ENCODE data around the gene ABI2. TPM values are rescaled to one million over a fixed set of nuclear protein-coding genes. Genes with fewer than 3 reads are reported as not detected.

ABI2 gene
- total and polyA plus RNA-seq, 9 donors = 25.0 to 91.6 (median 66.2) TPM

DNA sequence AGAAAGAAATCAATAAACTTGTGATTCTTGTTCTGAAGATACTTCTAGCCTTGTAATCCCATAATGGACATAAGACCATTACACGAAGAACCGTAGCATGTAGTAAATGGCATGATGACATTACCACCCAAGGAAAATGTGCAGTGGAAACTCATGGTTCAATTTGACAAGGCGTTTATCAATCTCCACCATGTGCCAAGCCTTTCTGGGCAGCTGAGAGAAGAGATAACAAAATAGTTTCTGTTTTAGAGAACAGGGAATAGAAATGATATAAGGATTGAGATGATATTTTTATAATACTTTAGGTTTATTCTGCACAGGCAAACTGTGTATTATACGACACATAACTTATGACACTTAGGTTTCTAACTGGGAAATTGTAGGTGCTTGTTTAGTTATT is 19.2 kb downstream of the ABI2 start:
- Histone ChIP-seq H3K4me1 (ENCODE audit: insufficient read depth) (peaks cover 1% of the 10 kb centered on the region), H3K4me3 (no peak overlapping the region), H3K27ac (no peak overlapping the region), H3K9me3 (no peaks in the 10 kb centered on the region), H3K27me3 (no peaks in the 10 kb centered on the region), H3K36me3 (no peaks in the 10 kb centered on the region)
- TF ChIP-seq EP300 (IDR thresholded peaks at IDR 0.05) (no peak), POLR2A (IDR thresholded peaks at IDR 0.05) (no peak)
- TF ChIP-seq, protein P1, sequence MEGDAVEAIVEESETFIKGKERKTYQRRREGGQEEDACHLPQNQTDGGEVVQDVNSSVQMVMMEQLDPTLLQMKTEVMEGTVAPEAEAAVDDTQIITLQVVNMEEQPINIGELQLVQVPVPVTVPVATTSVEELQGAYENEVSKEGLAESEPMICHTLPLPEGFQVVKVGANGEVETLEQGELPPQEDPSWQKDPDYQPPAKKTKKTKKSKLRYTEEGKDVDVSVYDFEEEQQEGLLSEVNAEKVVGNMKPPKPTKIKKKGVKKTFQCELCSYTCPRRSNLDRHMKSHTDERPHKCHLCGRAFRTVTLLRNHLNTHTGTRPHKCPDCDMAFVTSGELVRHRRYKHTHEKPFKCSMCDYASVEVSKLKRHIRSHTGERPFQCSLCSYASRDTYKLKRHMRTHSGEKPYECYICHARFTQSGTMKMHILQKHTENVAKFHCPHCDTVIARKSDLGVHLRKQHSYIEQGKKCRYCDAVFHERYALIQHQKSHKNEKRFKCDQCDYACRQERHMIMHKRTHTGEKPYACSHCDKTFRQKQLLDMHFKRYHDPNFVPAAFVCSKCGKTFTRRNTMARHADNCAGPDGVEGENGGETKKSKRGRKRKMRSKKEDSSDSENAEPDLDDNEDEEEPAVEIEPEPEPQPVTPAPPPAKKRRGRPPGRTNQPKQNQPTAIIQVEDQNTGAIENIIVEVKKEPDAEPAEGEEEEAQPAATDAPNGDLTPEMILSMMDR (IDR thresholded peaks at IDR 0.05) = no peak
- 88 to 91% (median 91%) methylated on average over 4 of the region's 4 CpGs for WGBS, 3 donors
- intact Hi-C loops (cut with DNase I) = no loop called here
- no peak for DNase-seq

DNA sequence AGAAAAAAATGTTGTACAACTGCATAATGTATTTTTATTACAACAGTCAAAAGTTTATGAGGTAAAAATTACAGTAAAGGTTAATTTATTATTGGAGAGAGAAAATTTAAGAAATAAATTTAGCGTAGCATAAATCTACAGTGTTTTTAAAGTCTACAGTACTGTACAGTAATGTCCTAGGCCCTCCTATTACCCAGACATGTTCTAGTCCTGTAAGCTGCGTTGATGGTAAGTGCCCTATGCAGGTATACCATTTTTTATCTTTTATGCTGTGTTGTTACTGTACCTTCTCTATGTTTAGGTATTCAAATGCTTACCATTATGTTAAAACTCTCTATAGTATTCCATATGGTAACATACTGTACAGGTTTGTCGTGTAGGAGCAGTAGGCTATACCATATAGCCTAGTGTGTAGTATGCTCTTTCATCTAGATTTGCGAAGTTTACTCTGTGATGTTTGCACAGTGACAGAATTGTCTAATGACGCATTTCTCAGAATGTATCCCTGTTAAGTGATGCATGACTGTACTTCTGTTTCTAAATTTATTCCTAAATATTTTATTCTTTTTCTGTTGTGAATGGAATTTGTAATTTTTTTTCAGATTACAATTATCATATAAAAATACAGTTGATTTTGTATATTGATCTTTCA is 24.5 kb downstream of the ABI2 start:
- 95 to 98% (median 96%) methylated on average over 5 of the region's 5 CpGs for WGBS, 3 donors
- H3K27ac ChIP-seq = no peak overlapping the region
- DNase-seq = no peak
- H3K27me3 ChIP-seq = no peaks in the 10 kb centered on the region
- H3K9me3 ChIP-seq = no peaks in the 10 kb centered on the region
- H3K36me3 ChIP-seq = no peaks in the 10 kb centered on the region
- H3K4me1 ChIP-seq (ENCODE audit: insufficient read depth) = peaks cover 1% of the 10 kb centered on the region
- H3K4me3 ChIP-seq = no peak overlapping the region
- intact Hi-C loops (cut with DNase I) = no loop called here
- TF ChIP-seq POLR2A (IDR thresholded peaks at IDR 0.05) (no peak), EP300 (IDR thresholded peaks at IDR 0.05) (no peak)
- TF ChIP-seq, protein P1 (IDR thresholded peaks at IDR 0.05) = no peak

DNA sequence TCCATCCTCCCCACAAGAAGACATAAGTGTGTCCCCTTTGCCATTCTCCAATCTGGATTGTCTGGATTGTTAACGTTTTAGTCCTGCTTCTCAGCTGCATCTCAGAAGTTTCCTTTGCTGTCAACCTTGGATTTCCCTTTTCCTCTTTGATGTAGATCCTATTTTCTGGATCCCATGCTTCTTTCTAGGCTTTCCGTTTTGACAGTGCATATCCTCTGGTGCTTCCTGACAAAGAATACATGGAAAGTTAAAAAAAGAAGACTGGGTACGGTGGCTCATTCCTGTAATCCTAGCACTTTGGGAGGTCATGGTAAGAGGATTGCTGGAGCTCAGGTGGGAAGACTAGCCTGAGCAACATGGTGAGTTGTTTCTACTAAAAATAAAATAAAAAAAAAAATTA is 26.8 kb downstream of the ABI2 start:
- TF ChIP-seq, protein P1 (IDR thresholded peaks at IDR 0.05) = no peak
- TF ChIP-seq EP300 (IDR thresholded peaks at IDR 0.05) (no peak), POLR2A (IDR thresholded peaks at IDR 0.05) (no peak)
- peaks cover 1% of the 10 kb centered on the region for H3K4me1 ChIP-seq (ENCODE audit: insufficient read depth)
- H3K9me3 ChIP-seq = no peaks in the 10 kb centered on the region
- H3K4me3 ChIP-seq = no peak overlapping the region
- WGBS, 3 donors = 73 to 79% (median 78%) methylated on average over 3 of the region's 3 CpGs
- intact Hi-C loops (cut with DNase I) = no loop called here
- no peak overlapping the region for H3K27ac ChIP-seq
- no peaks in the 10 kb centered on the region for H3K36me3 ChIP-seq
- DNase-seq = no peak
- H3K27me3 ChIP-seq = no peaks in the 10 kb centered on the region

DNA sequence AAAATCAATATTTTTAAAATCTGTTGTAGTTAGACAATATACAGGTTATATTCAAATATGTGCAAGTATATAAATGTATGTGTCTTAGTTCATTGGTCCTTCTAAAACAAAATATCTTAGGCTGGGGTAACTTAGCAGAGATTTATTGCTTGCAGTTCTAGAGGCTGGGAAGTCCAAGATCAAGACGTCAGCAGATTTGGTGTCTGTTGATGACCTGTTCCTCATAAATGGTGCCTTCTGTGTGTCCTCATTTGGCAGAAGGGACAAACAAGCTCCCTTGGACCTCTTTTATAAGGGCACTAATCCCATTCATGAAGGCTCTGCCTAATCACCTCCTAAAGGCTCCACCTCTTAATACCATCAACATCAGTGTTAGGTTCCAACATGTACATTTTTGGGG is 31.3 kb downstream of the ABI2 start:
- H3K4me1 ChIP-seq (ENCODE audit: insufficient read depth) = no peaks in the 10 kb centered on the region
- H3K27ac ChIP-seq = no peak overlapping the region
- no peak overlapping the region for H3K4me3 ChIP-seq
- 85 to 97% (median 92%) methylated on average over 1 of the region's 1 CpG for WGBS, 3 donors
- intact Hi-C loops (cut with DNase I) = no loop called here
- DNase-seq = no peak
- H3K36me3 ChIP-seq = no peaks in the 10 kb centered on the region
- H3K9me3 ChIP-seq = no peaks in the 10 kb centered on the region
- H3K27me3 ChIP-seq = no peaks in the 10 kb centered on the region
- no peak for TF ChIP-seq EP300 (IDR thresholded peaks at IDR 0.05)
- TF ChIP-seq POLR2A (IDR thresholded peaks at IDR 0.05) = no peak
- TF ChIP-seq, protein P1 (IDR thresholded peaks at IDR 0.05) = no peak

All from ovary (tissue), 9 donors.